Panc1 (cell line): Measurements from ENCODE around the gene RNF128. TPM values are rescaled to one million over a fixed set of nuclear protein-coding genes. Genes with fewer than 3 reads are reported as not detected.

Experiments used
- ATAC-seq: fragments of 200-7000 bp; cut with Tn5 transposase; 2 replicates; pipeline ENCODE4 v1.9.1; 2020; ENCODE audit warnings: mild to moderate bottlenecking, moderate library complexity
- BruUV-seq: library from RNA; stranded (reverse); fragments of 400-500 nt; replicated peaks from 2 replicates; lab custom pipeline; 2021; lab: Mats Ljungman, UMichigan
- CTCF ChIA-PET: fragments of 300-600 bp; sonication (Branson Sonifier 250); formaldehyde crosslinking; loops from one replicate; lab custom pipeline; 2022; ENCODE audit warnings: antibody characterized with exemption; lab: Charles Lee
- POLR2A ChIA-PET: fragments of 300-600 bp; sonication (Branson Sonifier 250); formaldehyde crosslinking; loops from one replicate; lab custom pipeline; 2022; ENCODE audit warnings: antibody characterized with exemption; lab: Charles Lee
- DNase-seq: peaks from one replicate; pipeline ENCODE4 v3.0.0-alpha.2; 2010; ENCODE audit warnings: low read depth, low spot score
- H3K27ac ChIP-seq: 2 replicates; pipeline ENCODE4 v1.5.1; 2011; ENCODE audit warnings: mild to moderate bottlenecking, low read length, inconsistent platforms
- H3K27me3 ChIP-seq: fragments of 200-500 bp; sonication (Bioruptor generic); 2 replicates; pipeline ENCODE4 v1.6.0; 2014; ENCODE audit warnings: low read length, inconsistent platforms; ENCODE audit not compliant: control insufficient read depth, insufficient read depth
- H3K36me3 ChIP-seq: fragments of 200-500 bp; sonication (Bioruptor generic); 2 replicates; pipeline ENCODE4 v1.5.1; 2014; ENCODE audit warnings: inconsistent platforms, mild to moderate bottlenecking, low read length, moderate library complexity; ENCODE audit not compliant: control insufficient read depth, insufficient read depth
- H3K4me1 ChIP-seq: 2 replicates; pipeline ENCODE4 v1.5.1; 2011; ENCODE audit warnings: inconsistent platforms, mild to moderate bottlenecking, low read length, moderate library complexity; ENCODE audit not compliant: control insufficient read depth, insufficient read depth
- H3K4me3 ChIP-seq, 2 experiments: 2 replicates each; pipeline ENCODE4 v1.5.1; 2011 to 2012; ENCODE audit warnings: low read depth in 2 of 2, low read length in 2 of 2, mild to moderate bottlenecking in 2 of 2, inconsistent platforms in 1 of 2, moderate library complexity in 1 of 2
- H3K9me3 ChIP-seq: fragments of 200-500 bp; sonication (Bioruptor generic); 2 replicates; pipeline ENCODE4 v1.5.1; 2014; ENCODE audit warnings: low read depth, mild to moderate bottlenecking, inconsistent platforms, low read length, moderate library complexity; ENCODE audit not compliant: control insufficient read depth, insufficient read depth
- POLR2AphosphoS5 ChIP-seq: IDR thresholded peaks from 2 replicates; pipeline ENCODE4 v1.6.1; 2012; ENCODE audit warnings: mild to moderate bottlenecking, low read depth, low read length, moderate library complexity
- SIN3A ChIP-seq: IDR thresholded peaks from 2 replicates; pipeline ENCODE4 v1.6.1; 2012; ENCODE audit warnings: low read depth, mild to moderate bottlenecking, low read length, moderate library complexity, borderline replicate concordance; ENCODE audit not compliant: insufficient read depth
- TCF7L2 ChIP-seq: IDR thresholded peaks from 2 replicates; pipeline ENCODE4 v1.6.1; 2011; ENCODE audit warnings: mild to moderate bottlenecking, low read depth, low read length, inconsistent platforms
- in situ Hi-C: cut with HindIII; loops from 2 replicates; pipeline ENCODE4 v1.10.0; 2016; ENCODE audit warnings: low sequenced_read_pairs, low pct_unique_long_range_greater_than_20kb
- intact Hi-C: fragments of 100-400 bp; cut with micrococcal nuclease; formaldehyde crosslinking; loops from one replicate; pipeline ENCODE4 v1.10.0; 2022; ENCODE audit not compliant: unreplicated experiment
- total RNA-seq: library from RNA; stranded (reverse); gene quantifications from one replicate; pipeline ENCODE4 v1.2.1, GENCODE V29; 2021; ENCODE audit not compliant: unreplicated experiment
- TF ChIP-seq, protein P1 (sequence below): fragments of 450-650 bp; IDR thresholded peaks from 2 replicates; pipeline ENCODE4 v1.5.1; 2017; ENCODE audit warnings: mild to moderate bottlenecking
- TF ChIP-seq, protein P2 (sequence below), 2 experiments: IDR thresholded peaks; 2 replicates each; pipeline ENCODE4 v1.6.1; 2011 to 2012; ENCODE audit warnings: low read depth in 2 of 2, control low read depth in 1 of 2, low read length in 1 of 2, mild to moderate bottlenecking in 1 of 2, moderate library complexity in 1 of 2; ENCODE audit not compliant: insufficient read depth in 1 of 2

Gene RNF128
- total RNA-seq, 1 experiment from 2014 or later: 5.0 TPM

DNA sequence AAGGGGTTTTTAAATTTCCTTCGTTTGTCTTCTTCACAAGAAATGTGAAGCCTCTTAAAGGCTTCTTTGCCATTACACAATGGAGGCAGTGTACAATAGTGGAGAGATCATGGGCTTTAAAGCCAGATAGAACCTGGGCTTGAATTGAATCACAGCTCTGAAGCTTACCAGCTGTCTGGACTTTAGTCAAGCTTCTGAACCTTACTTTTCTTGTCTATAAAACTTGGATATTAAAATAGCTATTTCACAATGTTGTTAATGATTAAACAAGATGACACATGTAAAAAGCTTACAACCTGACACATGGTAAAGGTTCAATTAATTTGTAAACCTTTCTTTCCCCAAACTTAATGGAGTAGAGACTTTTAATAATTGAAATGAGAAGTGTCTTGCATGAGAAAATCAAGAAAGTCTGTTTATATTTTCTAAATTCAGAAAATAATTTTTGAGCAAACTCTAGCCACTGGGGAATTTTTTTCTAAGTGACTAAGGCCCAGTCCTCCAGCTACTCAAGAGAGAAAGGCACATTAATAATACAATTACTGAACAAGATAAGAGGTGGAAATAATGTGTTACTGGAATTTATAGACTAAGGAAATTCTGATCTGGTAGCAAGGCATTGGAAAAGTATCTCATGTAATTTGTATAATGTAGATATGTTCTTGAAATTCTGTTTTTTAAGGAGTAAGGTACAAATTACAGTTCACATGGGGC is 54.3 kb downstream of the RNF128 start:
- no peak for ATAC-seq
- POLR2A ChIA-PET: no interaction called here
- TF ChIP-seq, protein P1, sequence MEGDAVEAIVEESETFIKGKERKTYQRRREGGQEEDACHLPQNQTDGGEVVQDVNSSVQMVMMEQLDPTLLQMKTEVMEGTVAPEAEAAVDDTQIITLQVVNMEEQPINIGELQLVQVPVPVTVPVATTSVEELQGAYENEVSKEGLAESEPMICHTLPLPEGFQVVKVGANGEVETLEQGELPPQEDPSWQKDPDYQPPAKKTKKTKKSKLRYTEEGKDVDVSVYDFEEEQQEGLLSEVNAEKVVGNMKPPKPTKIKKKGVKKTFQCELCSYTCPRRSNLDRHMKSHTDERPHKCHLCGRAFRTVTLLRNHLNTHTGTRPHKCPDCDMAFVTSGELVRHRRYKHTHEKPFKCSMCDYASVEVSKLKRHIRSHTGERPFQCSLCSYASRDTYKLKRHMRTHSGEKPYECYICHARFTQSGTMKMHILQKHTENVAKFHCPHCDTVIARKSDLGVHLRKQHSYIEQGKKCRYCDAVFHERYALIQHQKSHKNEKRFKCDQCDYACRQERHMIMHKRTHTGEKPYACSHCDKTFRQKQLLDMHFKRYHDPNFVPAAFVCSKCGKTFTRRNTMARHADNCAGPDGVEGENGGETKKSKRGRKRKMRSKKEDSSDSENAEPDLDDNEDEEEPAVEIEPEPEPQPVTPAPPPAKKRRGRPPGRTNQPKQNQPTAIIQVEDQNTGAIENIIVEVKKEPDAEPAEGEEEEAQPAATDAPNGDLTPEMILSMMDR: no peak
- TF ChIP-seq POLR2AphosphoS5 (no peak), SIN3A (no peak), TCF7L2 (no peak)
- TF ChIP-seq, protein P2, sequence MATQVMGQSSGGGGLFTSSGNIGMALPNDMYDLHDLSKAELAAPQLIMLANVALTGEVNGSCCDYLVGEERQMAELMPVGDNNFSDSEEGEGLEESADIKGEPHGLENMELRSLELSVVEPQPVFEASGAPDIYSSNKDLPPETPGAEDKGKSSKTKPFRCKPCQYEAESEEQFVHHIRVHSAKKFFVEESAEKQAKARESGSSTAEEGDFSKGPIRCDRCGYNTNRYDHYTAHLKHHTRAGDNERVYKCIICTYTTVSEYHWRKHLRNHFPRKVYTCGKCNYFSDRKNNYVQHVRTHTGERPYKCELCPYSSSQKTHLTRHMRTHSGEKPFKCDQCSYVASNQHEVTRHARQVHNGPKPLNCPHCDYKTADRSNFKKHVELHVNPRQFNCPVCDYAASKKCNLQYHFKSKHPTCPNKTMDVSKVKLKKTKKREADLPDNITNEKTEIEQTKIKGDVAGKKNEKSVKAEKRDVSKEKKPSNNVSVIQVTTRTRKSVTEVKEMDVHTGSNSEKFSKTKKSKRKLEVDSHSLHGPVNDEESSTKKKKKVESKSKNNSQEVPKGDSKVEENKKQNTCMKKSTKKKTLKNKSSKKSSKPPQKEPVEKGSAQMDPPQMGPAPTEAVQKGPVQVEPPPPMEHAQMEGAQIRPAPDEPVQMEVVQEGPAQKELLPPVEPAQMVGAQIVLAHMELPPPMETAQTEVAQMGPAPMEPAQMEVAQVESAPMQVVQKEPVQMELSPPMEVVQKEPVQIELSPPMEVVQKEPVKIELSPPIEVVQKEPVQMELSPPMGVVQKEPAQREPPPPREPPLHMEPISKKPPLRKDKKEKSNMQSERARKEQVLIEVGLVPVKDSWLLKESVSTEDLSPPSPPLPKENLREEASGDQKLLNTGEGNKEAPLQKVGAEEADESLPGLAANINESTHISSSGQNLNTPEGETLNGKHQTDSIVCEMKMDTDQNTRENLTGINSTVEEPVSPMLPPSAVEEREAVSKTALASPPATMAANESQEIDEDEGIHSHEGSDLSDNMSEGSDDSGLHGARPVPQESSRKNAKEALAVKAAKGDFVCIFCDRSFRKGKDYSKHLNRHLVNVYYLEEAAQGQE (IDR thresholded peaks at IDR 0.05; ENCODE audit: insufficient read depth in 1 of 2, low read depth in 2 of 2, low read length in 1 of 2): no peak
- Histone ChIP-seq H3K9me3 (no peaks in the 10 kb centered on the region), H3K4me1 (no peaks in the 10 kb centered on the region), H3K27me3 (no peaks in the 10 kb centered on the region), H3K4me3 (no peak overlapping the region), H3K36me3 (no peaks in the 10 kb centered on the region; the same call in 1 of the 2 replicates), H3K27ac (no peak overlapping the region)
- intact Hi-C loops: no loop called here
- BruUV-seq: no TSS peak
- CTCF ChIA-PET: no interaction called here
- no peak for DNase-seq
- in situ Hi-C loops: no loop called here

DNA sequence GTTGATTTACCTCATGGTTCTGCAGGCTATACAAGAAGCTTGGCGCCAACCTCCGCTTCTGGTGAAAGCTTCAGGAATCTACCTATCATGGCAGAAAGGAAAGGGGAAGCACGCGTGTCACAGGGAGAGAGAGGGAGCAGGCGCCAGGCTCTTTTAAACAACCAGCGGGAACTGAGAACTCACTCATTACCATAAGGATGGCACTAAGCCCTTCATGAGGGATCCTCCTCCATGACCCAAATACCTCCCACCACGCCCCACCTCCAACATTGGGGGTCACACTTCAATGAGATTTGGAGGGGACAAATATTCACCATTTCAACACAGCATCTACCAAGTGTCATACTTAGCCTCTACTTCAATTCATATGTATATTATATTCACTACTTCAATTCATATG is 57.2 kb downstream of the RNF128 start:
- BruUV-seq: no TSS peak
- ChIA-PET CTCF (no interaction called here), POLR2A (no interaction called here)
- H3K9me3 ChIP-seq: no peaks in the 10 kb centered on the region
- no peaks in the 10 kb centered on the region; the same call in 1 of the 2 replicates for H3K36me3 ChIP-seq
- DNase-seq (no peak), ATAC-seq (no peak)
- no peaks in the 10 kb centered on the region for H3K27me3 ChIP-seq
- H3K4me1 ChIP-seq: no peaks in the 10 kb centered on the region
- TF ChIP-seq, protein P1: no peak
- no peak overlapping the region for H3K27ac ChIP-seq
- intact Hi-C loops (no loop called here), in situ Hi-C loops (no loop called here)
- no peak overlapping the region for H3K4me3 ChIP-seq
